Neural cell (in vitro differentiated cells): ENCODE measurements around the gene PRRC2B. TPM values are rescaled to one million over a fixed set of nuclear protein-coding genes. Genes with fewer than 3 reads are reported as not detected.
"Not testable (repeated sequence)": the region's sequence is repeated elsewhere in the genome, so short reads cannot be mapped to it uniquely, and the experiment has no call there.

Experiments
- H2AFZ ChIP-seq: fragments of 200-600, 300-800 bp; sonication (generic), shearing (Covaris generic); 2 replicates; pipeline ENCODE4 v1.6.0; 2014; ENCODE audit warnings: low read depth, mild to moderate bottlenecking, antibody characterized with exemption, low read length, moderate library complexity
- H3F3A ChIP-seq: fragments of 200-600 bp; shearing (Covaris generic); 2 replicates; pipeline ENCODE4 v1.6.1; 2016; ENCODE audit warnings: mild to moderate bottlenecking, moderate library complexity, mixed read lengths, antibody characterized with exemption, low read length; ENCODE audit not compliant: insufficient read depth, poor library complexity, severe bottlenecking
- H3K27ac ChIP-seq: fragments of 200-600, 300-800 bp; sonication (generic), shearing (Covaris generic); 2 replicates; pipeline ENCODE4 v1.5.1; 2014; ENCODE audit warnings: mild to moderate bottlenecking, low read length, moderate library complexity
- H3K27me3 ChIP-seq: fragments of 300-800, 200-600 bp; sonication (generic), shearing (Covaris generic); 2 replicates; pipeline ENCODE4 v1.6.0; 2014; ENCODE audit warnings: mild to moderate bottlenecking, low read depth, low read length, moderate library complexity; ENCODE audit not compliant: insufficient read depth
- H3K36me3 ChIP-seq: fragments of 300-800, 200-600 bp; sonication (generic), shearing (Covaris generic); 2 replicates; pipeline ENCODE4 v1.5.1; 2014; ENCODE audit warnings: mild to moderate bottlenecking, antibody characterized with exemption, low read length, moderate library complexity; ENCODE audit not compliant: insufficient read depth
- H3K4me2 ChIP-seq: fragments of 300-800, 200-600 bp; sonication (generic), shearing (Covaris generic); 2 replicates; pipeline ENCODE4 v1.6.0; 2014; ENCODE audit warnings: mild to moderate bottlenecking, low read length
- H3K4me3 ChIP-seq: fragments of 300-800, 200-600 bp; sonication (generic), shearing (Covaris generic); 2 replicates; pipeline ENCODE4 v1.5.1; 2014; ENCODE audit warnings: mild to moderate bottlenecking, low read length, moderate library complexity
- H3K79me2 ChIP-seq: fragments of 200-600 bp; shearing (Covaris generic); replicated peaks from 2 replicates; pipeline ENCODE4 v1.6.0; 2014; ENCODE audit warnings: mild to moderate bottlenecking, low read length, moderate library complexity; ENCODE audit not compliant: insufficient read depth
- H3K9ac ChIP-seq: fragments of 300-800, 200-600 bp; sonication (generic), shearing (Covaris generic); 2 replicates; pipeline ENCODE4 v1.6.1; 2016; ENCODE audit warnings: mild to moderate bottlenecking, low read length, mixed read lengths
- H3K9me2 ChIP-seq: fragments of 200-600 bp; shearing (Covaris generic); 2 replicates; pipeline ENCODE4 v1.6.1; 2016; ENCODE audit warnings: mild to moderate bottlenecking, low read length, mixed read lengths; ENCODE audit not compliant: insufficient read depth
- H3K9me3 ChIP-seq: fragments of 200-600, 300-800 bp; sonication (generic), shearing (Covaris generic); 2 replicates; pipeline ENCODE4 v1.6.1; 2016; ENCODE audit warnings: mild to moderate bottlenecking, mixed run types, low read length, moderate library complexity, mixed read lengths
- H4K20me1 ChIP-seq: fragments of 200-600 bp; shearing (Covaris generic); 2 replicates; pipeline ENCODE4 v1.6.1; 2016; ENCODE audit warnings: mild to moderate bottlenecking, mixed run types; ENCODE audit not compliant: insufficient read depth
- EP300 ChIP-seq: fragments of 450-650 bp; conservative IDR thresholded peaks from 2 replicates; pipeline ENCODE4 v1.6.1; 2014; ENCODE audit warnings: antibody characterized with exemption, mild to moderate bottlenecking, moderate library complexity; ENCODE audit not compliant: poor library complexity, severe bottlenecking
- EZH2 ChIP-seq: fragments of 200-600, 300-800 bp; shearing (Covaris generic), sonication (generic); IDR thresholded peaks from 2 replicates; pipeline ENCODE4 v1.6.1; 2014; ENCODE audit warnings: antibody characterized with exemption, low read length, borderline replicate concordance, mild to moderate bottlenecking; ENCODE audit not compliant: insufficient read depth, poor library complexity, severe bottlenecking
- MXI1 ChIP-seq: fragments of 450-650 bp; conservative IDR thresholded peaks from 2 replicates; pipeline ENCODE4 v1.6.1; 2014; ENCODE audit warnings: antibody characterized with exemption, mild to moderate bottlenecking; ENCODE audit not compliant: poor library complexity, severe bottlenecking
- POLR2AphosphoS5 ChIP-seq: IDR thresholded peaks from 2 replicates; pipeline ENCODE4 v1.6.1; 2012
- RAD21 ChIP-seq: fragments of 450-650 bp; conservative IDR thresholded peaks from 2 replicates; pipeline ENCODE4 v1.6.1; 2014; ENCODE audit warnings: antibody characterized with exemption, mild to moderate bottlenecking, moderate library complexity
- SMC3 ChIP-seq: fragments of 450-650 bp; conservative IDR thresholded peaks from 2 replicates; pipeline ENCODE4 v1.6.1; 2014; ENCODE audit warnings: antibody characterized with exemption, mild to moderate bottlenecking, moderate library complexity; ENCODE audit not compliant: poor library complexity
- TAF1 ChIP-seq: IDR thresholded peaks from 2 replicates; pipeline ENCODE4 v1.6.1; 2012; ENCODE audit warnings: low read depth
- polyA plus RNA-seq: library from polyadenylated mRNA; depleted of rRNA; stranded (reverse); fragments of >200 nt; gene quantifications from 2 replicates; pipeline ENCODE4 v1.2.3, GENCODE V29; 2014
- small RNA-seq, 3 experiments: library from RNA; depleted of rRNA; stranded (forward); fragments of <200 nt; gene quantifications; one replicate each; pipeline ENCODE3, GENCODE V24; 2012
- TF ChIP-seq, protein P1 (sequence below): fragments of 450-650 bp; IDR thresholded peaks from 2 replicates; pipeline ENCODE4 v1.5.1; 2014; ENCODE audit warnings: antibody characterized with exemption, mild to moderate bottlenecking, moderate library complexity; ENCODE audit not compliant: poor library complexity, severe bottlenecking
- TF ChIP-seq, protein P2 (sequence below): IDR thresholded peaks from 2 replicates; pipeline ENCODE4 v1.6.1; 2012; ENCODE audit warnings: borderline replicate concordance

PRRC2B gene
- polyA plus RNA-seq, 1 donor from 2014 or later, result 89.5 TPM

DNA sequence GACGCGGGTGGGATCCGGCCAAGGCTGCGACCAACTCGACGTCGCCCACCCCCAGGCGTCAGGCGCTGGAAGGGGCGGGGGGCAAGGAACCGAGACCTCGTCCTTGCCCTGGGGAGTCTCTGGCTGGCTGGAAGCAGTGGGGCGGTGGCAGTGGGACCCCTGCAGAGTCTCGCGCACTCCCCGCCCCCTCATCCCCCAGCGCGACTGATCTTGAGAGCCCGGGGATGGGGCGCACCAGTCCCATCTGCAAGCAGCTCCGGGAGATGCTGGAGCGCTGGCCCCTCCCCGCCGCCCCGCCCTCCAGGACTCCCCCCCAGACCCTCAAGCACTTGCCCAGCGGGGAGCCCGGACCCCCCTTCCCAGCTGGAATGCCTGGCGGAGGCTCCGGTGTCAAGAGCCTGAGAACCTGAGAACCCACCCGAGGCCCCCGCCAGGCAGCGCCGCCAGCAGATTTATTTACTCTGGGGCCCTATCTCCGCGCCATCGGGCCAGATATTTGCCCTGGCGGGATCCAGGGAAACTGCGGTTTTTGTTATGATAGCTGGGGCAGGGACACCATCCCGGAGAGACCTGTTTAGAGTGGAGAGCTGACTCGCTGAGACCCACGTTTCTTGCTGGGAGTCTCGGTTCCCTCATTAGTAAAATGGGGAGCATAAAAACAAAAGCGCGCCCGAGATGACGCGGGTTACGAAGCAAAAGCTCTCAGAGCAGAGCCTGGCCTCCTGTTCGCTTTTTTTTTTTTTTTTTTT lies 152.6 kb downstream of the PRRC2B start:
- peaks cover 41% of the 10 kb centered on the region for H3K27me3 ChIP-seq
- no peaks in the 10 kb centered on the region for H3K79me2 ChIP-seq
- H4K20me1 ChIP-seq, result no peaks in the 10 kb centered on the region
- peaks cover 11% of the 10 kb centered on the region for H3K9me3 ChIP-seq
- no peak overlapping the region for H3K27ac ChIP-seq
- H2AFZ ChIP-seq, result no peak overlapping the region
- no peaks in the 10 kb centered on the region for H3F3A ChIP-seq
- peak overlapping the region; percentile 56 for H3K4me3 ChIP-seq
- H3K4me2 ChIP-seq, result no peak overlapping the region
- TF ChIP-seq SMC3, result no peak
- no peak for TF ChIP-seq EZH2
- TF ChIP-seq TAF1, result no peak
- TF ChIP-seq, protein P1, sequence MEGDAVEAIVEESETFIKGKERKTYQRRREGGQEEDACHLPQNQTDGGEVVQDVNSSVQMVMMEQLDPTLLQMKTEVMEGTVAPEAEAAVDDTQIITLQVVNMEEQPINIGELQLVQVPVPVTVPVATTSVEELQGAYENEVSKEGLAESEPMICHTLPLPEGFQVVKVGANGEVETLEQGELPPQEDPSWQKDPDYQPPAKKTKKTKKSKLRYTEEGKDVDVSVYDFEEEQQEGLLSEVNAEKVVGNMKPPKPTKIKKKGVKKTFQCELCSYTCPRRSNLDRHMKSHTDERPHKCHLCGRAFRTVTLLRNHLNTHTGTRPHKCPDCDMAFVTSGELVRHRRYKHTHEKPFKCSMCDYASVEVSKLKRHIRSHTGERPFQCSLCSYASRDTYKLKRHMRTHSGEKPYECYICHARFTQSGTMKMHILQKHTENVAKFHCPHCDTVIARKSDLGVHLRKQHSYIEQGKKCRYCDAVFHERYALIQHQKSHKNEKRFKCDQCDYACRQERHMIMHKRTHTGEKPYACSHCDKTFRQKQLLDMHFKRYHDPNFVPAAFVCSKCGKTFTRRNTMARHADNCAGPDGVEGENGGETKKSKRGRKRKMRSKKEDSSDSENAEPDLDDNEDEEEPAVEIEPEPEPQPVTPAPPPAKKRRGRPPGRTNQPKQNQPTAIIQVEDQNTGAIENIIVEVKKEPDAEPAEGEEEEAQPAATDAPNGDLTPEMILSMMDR, result no peak
- TF ChIP-seq RAD21, result no peak
- no peak for TF ChIP-seq POLR2AphosphoS5
- TF ChIP-seq MXI1, result no peak
- TF ChIP-seq EP300, result no peak
- TF ChIP-seq, protein P2, sequence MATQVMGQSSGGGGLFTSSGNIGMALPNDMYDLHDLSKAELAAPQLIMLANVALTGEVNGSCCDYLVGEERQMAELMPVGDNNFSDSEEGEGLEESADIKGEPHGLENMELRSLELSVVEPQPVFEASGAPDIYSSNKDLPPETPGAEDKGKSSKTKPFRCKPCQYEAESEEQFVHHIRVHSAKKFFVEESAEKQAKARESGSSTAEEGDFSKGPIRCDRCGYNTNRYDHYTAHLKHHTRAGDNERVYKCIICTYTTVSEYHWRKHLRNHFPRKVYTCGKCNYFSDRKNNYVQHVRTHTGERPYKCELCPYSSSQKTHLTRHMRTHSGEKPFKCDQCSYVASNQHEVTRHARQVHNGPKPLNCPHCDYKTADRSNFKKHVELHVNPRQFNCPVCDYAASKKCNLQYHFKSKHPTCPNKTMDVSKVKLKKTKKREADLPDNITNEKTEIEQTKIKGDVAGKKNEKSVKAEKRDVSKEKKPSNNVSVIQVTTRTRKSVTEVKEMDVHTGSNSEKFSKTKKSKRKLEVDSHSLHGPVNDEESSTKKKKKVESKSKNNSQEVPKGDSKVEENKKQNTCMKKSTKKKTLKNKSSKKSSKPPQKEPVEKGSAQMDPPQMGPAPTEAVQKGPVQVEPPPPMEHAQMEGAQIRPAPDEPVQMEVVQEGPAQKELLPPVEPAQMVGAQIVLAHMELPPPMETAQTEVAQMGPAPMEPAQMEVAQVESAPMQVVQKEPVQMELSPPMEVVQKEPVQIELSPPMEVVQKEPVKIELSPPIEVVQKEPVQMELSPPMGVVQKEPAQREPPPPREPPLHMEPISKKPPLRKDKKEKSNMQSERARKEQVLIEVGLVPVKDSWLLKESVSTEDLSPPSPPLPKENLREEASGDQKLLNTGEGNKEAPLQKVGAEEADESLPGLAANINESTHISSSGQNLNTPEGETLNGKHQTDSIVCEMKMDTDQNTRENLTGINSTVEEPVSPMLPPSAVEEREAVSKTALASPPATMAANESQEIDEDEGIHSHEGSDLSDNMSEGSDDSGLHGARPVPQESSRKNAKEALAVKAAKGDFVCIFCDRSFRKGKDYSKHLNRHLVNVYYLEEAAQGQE, result no peak
- H3K36me3 ChIP-seq, result no peaks in the 10 kb centered on the region
- H3K9ac ChIP-seq, result peak overlapping the region; percentile 5
- H3K9me2 ChIP-seq, result no peaks in the 10 kb centered on the region

DNA sequence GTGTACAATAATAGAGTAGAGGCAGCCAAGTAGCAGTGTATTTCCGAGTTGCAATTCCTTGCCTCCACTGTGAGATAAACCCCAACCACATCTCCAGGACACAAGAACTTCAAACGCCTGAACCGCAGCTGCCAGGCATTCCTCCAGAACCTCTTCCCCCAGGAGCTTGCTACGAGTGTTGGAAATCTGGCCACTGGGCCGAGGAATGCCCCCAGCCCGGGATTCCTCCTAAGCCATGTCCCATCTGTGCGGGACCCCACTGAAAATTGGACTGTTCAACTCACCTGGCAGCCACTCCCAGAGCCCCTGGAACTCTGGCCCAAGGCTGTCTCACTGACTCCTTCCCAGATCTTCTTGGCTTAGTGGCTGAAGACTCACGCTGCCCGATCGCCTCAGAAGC lies 155.3 kb downstream of the PRRC2B start:
- not testable (repeated sequence) for H3F3A ChIP-seq, H2AFZ ChIP-seq, H3K36me3 ChIP-seq, H3K4me2 ChIP-seq, H3K9ac ChIP-seq, H3K27ac ChIP-seq, H3K9me2 ChIP-seq, H3K79me2 ChIP-seq, H4K20me1 ChIP-seq, H3K4me3 ChIP-seq
- Histone ChIP-seq H3K9me3 (peaks cover 12% of the 10 kb centered on the region), H3K27me3 (peaks cover 48% of the 10 kb centered on the region)

Small RNA genes within 50 kb of the gene (small RNA-seq; reads per million reads assigned to genes)
- gene SNORD62A, result 0 to 1.6 (median 0.73) reads per million in 3 experiments
- gene SNORD62B, result 5.1 to 16.8 (median 6.7) reads per million in 3 experiments

Other genes with a start within 250 kb of the PRRC2B start
- 0.47 and 0.62 TPM in 2 replicates for gene FAM78A, start 117.6 kb upstream of the PRRC2B start, polyA plus RNA-seq
- 0.87 and 1.6 TPM in 2 replicates for gene PLPP7, start 104.4 kb upstream of the PRRC2B start, polyA plus RNA-seq
- gene POMT1, start 108.8 kb downstream of the PRRC2B start, polyA plus RNA-seq, result 131 and 155 TPM in 2 replicates
- 45.9 and 48.2 TPM in 2 replicates for gene UCK1, start 137.2 kb downstream of the PRRC2B start, polyA plus RNA-seq
- not detected in 2 replicates for gene PRRT1B, start 151.4 kb downstream of the PRRC2B start, polyA plus RNA-seq